OCI-LY7 (cell line): ENCODE results near the gene S100PBP. TPM values are rescaled to one million over a fixed set of nuclear protein-coding genes. Genes with fewer than 3 reads are reported as not detected.

Source experiments
- BruUV-seq: library from RNA; stranded (reverse); fragments of 400-500 nt; replicated peaks from 2 replicates; lab custom pipeline; 2021; lab: Mats Ljungman, UMichigan
- CTCF ChIA-PET: fragments of 300-600 bp; sonication (Branson Sonifier 250); formaldehyde crosslinking; loops from one replicate; lab custom pipeline; 2022; ENCODE audit warnings: antibody characterized with exemption; ENCODE audit not compliant: unreplicated experiment; lab: Charles Lee
- POLR2A ChIA-PET: fragments of 300-600 bp; sonication (Branson Sonifier 250); formaldehyde crosslinking; loops from one replicate; lab custom pipeline; 2022; ENCODE audit warnings: antibody characterized with exemption; lab: Charles Lee
- DNase-seq: peaks from one replicate; pipeline ENCODE4 v3.0.0-alpha.2; 2015; ENCODE audit warnings: low spot score
- H2AFZ ChIP-seq: fragments of 200-600 bp; sonication (generic), shearing (Covaris generic); 2 replicates; pipeline ENCODE4 v1.6.1; 2014; ENCODE audit warnings: mild to moderate bottlenecking, antibody characterized with exemption, low read length, moderate library complexity
- H3K27ac ChIP-seq: fragments of 200-600 bp; sonication (generic); 2 replicates; pipeline ENCODE4 v1.5.1; 2014; ENCODE audit warnings: mixed run types, low read depth, mild to moderate bottlenecking, moderate library complexity, low read length, inconsistent platforms; ENCODE audit not compliant: poor library complexity, severe bottlenecking
- H3K36me3 ChIP-seq: fragments of 200-600 bp; sonication (generic); 2 replicates; pipeline ENCODE4 v1.6.1; 2014; ENCODE audit warnings: mild to moderate bottlenecking, antibody characterized with exemption, low read length, moderate library complexity, mixed read lengths; ENCODE audit not compliant: insufficient read depth
- H3K4me1 ChIP-seq: fragments of 200-600 bp; sonication (generic); 2 replicates; pipeline ENCODE4 v1.5.1; 2014; ENCODE audit warnings: mild to moderate bottlenecking, low read length; ENCODE audit not compliant: insufficient read depth, poor library complexity, severe bottlenecking
- H3K4me2 ChIP-seq: fragments of 200-600 bp; sonication (generic); 2 replicates; pipeline ENCODE4 v1.6.1; 2014; ENCODE audit warnings: mild to moderate bottlenecking, low read length
- H3K4me3 ChIP-seq: fragments of 200-600 bp; sonication (generic); 2 replicates; pipeline ENCODE4 v1.5.1; 2014; ENCODE audit warnings: mild to moderate bottlenecking, low read depth, low read length; ENCODE audit not compliant: poor library complexity, severe bottlenecking
- H3K79me2 ChIP-seq: fragments of 200-600 bp; sonication (generic); 2 replicates; pipeline ENCODE4 v1.6.1; 2016; ENCODE audit warnings: low read depth, mild to moderate bottlenecking, low read length, moderate library complexity, mixed read lengths; ENCODE audit not compliant: insufficient read depth
- H3K9me2 ChIP-seq: fragments of 200-600 bp; sonication (generic); 2 replicates; pipeline ENCODE4 v1.6.1; 2016; ENCODE audit warnings: mild to moderate bottlenecking, low read length, mixed read lengths; ENCODE audit not compliant: insufficient read depth
- H3K9me3 ChIP-seq: fragments of 200-600 bp; sonication (generic); 2 replicates; pipeline ENCODE4 v1.6.1; 2014; ENCODE audit warnings: mild to moderate bottlenecking, mixed run types, low read length, mixed read lengths
- H4K20me1 ChIP-seq: fragments of 200-600 bp; sonication (generic); 2 replicates; pipeline ENCODE4 v1.6.1; 2014; ENCODE audit warnings: mild to moderate bottlenecking, antibody characterized with exemption, low read length, moderate library complexity, mixed read lengths; ENCODE audit not compliant: insufficient read depth
- EZH2phosphoT487 ChIP-seq: fragments of 200-600 bp; sonication (generic); IDR thresholded peaks from 2 replicates; pipeline ENCODE4 v1.6.1; 2018; ENCODE audit warnings: low read depth, borderline replicate concordance, mild to moderate bottlenecking, mixed run types, antibody characterized with exemption, low read length, moderate library complexity, mixed read lengths
- intact Hi-C: fragments of 100-400 bp; cut with micrococcal nuclease; formaldehyde crosslinking; loops from one replicate; pipeline ENCODE4 v1.10.0; 2022; ENCODE audit not compliant: unreplicated experiment
- total RNA-seq, 2 experiments: library from RNA; depleted of rRNA in 1 of 2; stranded (reverse); fragments of >200 nt in 1 of 2; shearing (Covaris generic) in 1 of 2; gene quantifications; 2 replicates each; pipeline ENCODE4 v1.2.3, GENCODE V29; 2014 to 2022
- TF ChIP-seq, protein P1 (sequence below): fragments of 200-600 bp; sonication (generic); conservative IDR thresholded peaks from 2 replicates; pipeline ENCODE4 v1.5.1; 2014; ENCODE audit warnings: mild to moderate bottlenecking, antibody characterized with exemption, low read length, moderate library complexity, mixed read lengths

S100PBP gene
- total RNA-seq, 2 experiments from 2014 or later = 72.1 to 136 TPM

DNA sequence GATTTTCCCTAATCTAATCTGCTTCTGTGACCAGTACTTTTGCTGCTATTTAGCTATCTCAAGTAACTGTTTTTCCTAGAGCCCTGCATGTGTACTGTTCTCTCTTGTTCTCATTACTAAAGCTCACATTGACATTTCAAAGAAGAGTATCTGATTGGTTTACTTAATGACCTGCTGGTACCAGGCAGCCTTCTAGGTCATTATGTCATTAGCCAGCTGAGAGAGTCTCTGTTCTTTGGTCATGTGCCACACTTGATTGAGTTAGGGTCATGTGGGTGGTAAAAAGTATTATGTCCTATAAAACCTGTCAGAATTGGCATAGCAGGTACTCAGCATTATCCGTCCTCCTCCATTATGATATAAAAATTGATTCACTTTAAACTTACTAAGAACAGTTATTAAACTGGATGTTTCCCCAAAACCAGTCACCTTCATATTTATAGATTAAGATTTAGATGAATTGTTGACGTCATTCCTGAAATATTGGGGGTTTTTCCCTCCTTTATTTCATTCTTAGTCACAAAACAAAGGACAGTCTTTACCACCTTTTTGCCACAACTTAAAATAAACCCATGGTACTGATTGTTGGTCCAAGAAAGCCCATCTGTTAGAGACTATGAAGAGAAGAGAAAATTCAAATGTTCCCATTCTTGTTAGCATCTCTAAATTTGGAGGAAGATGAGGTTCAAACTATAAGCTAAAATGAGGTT is 31.1 kb downstream of the S100PBP start:
- no peaks in the 10 kb centered on the region for H4K20me1 ChIP-seq
- TF ChIP-seq EZH2phosphoT487 = no peak
- TF ChIP-seq, protein P1, sequence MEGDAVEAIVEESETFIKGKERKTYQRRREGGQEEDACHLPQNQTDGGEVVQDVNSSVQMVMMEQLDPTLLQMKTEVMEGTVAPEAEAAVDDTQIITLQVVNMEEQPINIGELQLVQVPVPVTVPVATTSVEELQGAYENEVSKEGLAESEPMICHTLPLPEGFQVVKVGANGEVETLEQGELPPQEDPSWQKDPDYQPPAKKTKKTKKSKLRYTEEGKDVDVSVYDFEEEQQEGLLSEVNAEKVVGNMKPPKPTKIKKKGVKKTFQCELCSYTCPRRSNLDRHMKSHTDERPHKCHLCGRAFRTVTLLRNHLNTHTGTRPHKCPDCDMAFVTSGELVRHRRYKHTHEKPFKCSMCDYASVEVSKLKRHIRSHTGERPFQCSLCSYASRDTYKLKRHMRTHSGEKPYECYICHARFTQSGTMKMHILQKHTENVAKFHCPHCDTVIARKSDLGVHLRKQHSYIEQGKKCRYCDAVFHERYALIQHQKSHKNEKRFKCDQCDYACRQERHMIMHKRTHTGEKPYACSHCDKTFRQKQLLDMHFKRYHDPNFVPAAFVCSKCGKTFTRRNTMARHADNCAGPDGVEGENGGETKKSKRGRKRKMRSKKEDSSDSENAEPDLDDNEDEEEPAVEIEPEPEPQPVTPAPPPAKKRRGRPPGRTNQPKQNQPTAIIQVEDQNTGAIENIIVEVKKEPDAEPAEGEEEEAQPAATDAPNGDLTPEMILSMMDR = no peak
- no peak for DNase-seq
- no peaks in the 10 kb centered on the region for H3K9me2 ChIP-seq
- ChIA-PET CTCF (no interaction called here), POLR2A (interaction anchor here (0.6 to 1.8 kb wide), 3 partner anchors 13 to 20 kb away, joined by 3 to 4 read pairs (median 3); no protein-coding TSS in a partner anchor)
- no TSS peak for BruUV-seq
- no peak overlapping the region for H3K27ac ChIP-seq
- H3K36me3 ChIP-seq = peaks cover 80% of the 10 kb centered on the region
- H3K4me2 ChIP-seq = no peak overlapping the region
- no peak overlapping the region for H3K4me3 ChIP-seq
- H3K79me2 ChIP-seq = no peaks in the 10 kb centered on the region
- no peaks in the 10 kb centered on the region for H3K9me3 ChIP-seq
- no peaks in the 10 kb centered on the region for H3K4me1 ChIP-seq
- intact Hi-C loops = no loop called here
- H2AFZ ChIP-seq = no peak overlapping the region

DNA sequence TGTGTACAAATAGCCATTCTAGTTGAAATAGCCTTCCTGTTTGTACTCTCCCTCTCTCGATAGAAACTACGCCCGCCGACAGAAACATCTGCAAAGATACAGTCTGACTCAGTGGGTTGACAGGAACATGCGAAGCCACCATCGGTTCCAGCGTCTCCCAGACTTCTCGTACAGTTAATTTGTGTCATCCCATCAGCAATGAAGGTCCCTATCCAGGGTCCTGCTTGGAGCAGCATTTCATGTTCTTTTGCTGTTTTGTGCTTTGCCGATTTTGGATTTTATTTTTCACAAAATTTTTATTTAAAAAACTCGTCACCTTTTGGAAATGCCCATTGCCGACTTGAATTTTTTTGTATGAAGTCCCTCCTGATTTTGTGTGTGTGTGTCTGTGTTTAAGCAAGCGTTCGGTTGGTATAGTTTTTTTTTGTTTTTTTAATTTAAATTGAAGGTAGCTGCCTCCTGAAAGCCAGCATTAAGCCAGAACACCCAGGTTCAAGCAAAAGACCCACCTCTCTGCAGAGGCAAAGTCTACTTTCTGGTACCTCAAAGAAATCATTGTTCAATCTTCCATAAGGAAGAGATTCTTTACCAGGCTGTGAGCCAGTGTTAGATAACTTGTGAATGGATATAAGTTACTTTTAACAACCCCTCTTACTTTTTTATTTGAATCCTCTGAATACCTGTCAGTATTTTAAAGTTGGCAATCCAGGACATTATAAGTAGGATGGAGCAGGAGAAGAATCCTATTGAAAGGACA is 38.6 kb downstream of the S100PBP start:
- Histone ChIP-seq H3K9me2 (no peaks in the 10 kb centered on the region), H3K79me2 (no peaks in the 10 kb centered on the region), H3K4me3 (no peak overlapping the region), H3K4me2 (no peak overlapping the region), H3K9me3 (no peaks in the 10 kb centered on the region), H2AFZ (no peak overlapping the region), H3K36me3 (peaks cover 89% of the 10 kb centered on the region), H3K27ac (no peak overlapping the region), H3K4me1 (no peaks in the 10 kb centered on the region), H4K20me1 (no peaks in the 10 kb centered on the region)
- no peak for TF ChIP-seq EZH2phosphoT487
- TF ChIP-seq, protein P1 = no peak
- TSS peak; percentile 30 for BruUV-seq
- ChIA-PET POLR2A (no interaction called here), CTCF (no interaction called here)
- DNase-seq = no peak
- intact Hi-C loops = no loop called here

DNA sequence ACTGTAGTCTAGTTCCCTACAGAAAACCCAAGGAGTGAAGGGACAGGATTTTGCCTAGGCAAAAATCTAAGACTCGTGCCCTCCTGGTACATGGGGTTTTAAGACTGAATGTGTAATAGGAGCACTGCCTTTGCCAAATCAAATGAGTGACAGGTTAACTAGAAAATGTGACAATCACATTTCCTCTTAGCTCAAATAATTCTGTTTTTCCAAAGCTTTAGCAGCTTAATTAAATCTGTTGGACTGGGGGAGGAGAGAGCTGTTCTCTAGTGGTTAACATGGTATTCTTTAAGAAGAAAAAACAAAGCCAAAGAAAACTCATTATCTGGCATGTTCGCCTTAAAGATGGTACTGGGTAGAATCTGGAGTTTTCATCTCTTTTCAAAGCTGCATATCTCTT is 40.7 kb downstream of the S100PBP start:
- H3K9me2 ChIP-seq = no peaks in the 10 kb centered on the region
- H3K9me3 ChIP-seq = no peaks in the 10 kb centered on the region
- intact Hi-C loops = no loop called here
- no peaks in the 10 kb centered on the region for H4K20me1 ChIP-seq
- TF ChIP-seq, protein P1 = no peak
- TF ChIP-seq EZH2phosphoT487 = no peak
- H2AFZ ChIP-seq = no peak overlapping the region
- no TSS peak for BruUV-seq
- no peak overlapping the region for H3K27ac ChIP-seq
- ChIA-PET POLR2A (no interaction called here), CTCF (no interaction called here)
- no peak for DNase-seq
- peaks cover 85% of the 10 kb centered on the region for H3K36me3 ChIP-seq
- H3K79me2 ChIP-seq = no peaks in the 10 kb centered on the region
- no peak overlapping the region for H3K4me2 ChIP-seq
- H3K4me1 ChIP-seq = no peaks in the 10 kb centered on the region
- H3K4me3 ChIP-seq = no peak overlapping the region
